WTC11 (cell line): ENCODE results near the gene CLEC6A. TPM values are rescaled to one million over a fixed set of nuclear protein-coding genes. Genes with fewer than 3 reads are reported as not detected.
A peak's percentile ranks its signal among the peaks of the same experiment; 100 is the strongest.

Source experiments
- ATAC-seq: fragments of 200-7000 bp; cut with Tn5 transposase; 2 replicates; pipeline ENCODE4 v1.10.0; 2021; ENCODE audit warnings: mild to moderate bottlenecking, moderate library complexity
- CTCF ChIA-PET: fragments of 300-600 bp; sonication (Branson Sonifier 250); formaldehyde crosslinking; loops from one replicate; lab custom pipeline; 2021; ENCODE audit warnings: antibody characterized with exemption; lab: Charles Lee
- POLR2A ChIA-PET: fragments of 350-600 bp; sonication (Branson Sonifier 250); formaldehyde crosslinking; loops from one replicate; lab custom pipeline; 2021; ENCODE audit warnings: antibody characterized with exemption; lab: Charles Lee
- DNase-seq: peaks from one replicate; pipeline ENCODE4 v3.0.0; 2021; ENCODE audit warnings: low spot score
- H3K27ac Mint-ChIP-seq: 2 replicates; pipeline ENCODE4 v1.8.0; 2021; ENCODE audit warnings: mixed read lengths
- H3K27me3 Mint-ChIP-seq: 2 replicates; pipeline ENCODE4 v1.8.0; 2021; ENCODE audit warnings: low read depth, mild to moderate bottlenecking, moderate library complexity, mixed read lengths
- H3K36me3 Mint-ChIP-seq: 2 replicates; pipeline ENCODE4 v1.8.0; 2021; ENCODE audit warnings: mixed read lengths
- H3K4me1 Mint-ChIP-seq: 2 replicates; pipeline ENCODE4 v1.8.0; 2022; ENCODE audit warnings: mixed read lengths
- H3K4me3 Mint-ChIP-seq: 2 replicates; pipeline ENCODE4 v1.8.0; 2021; ENCODE audit warnings: mild to moderate bottlenecking, moderate library complexity, mixed read lengths
- H3K9me3 Mint-ChIP-seq: 2 replicates; pipeline ENCODE4 v1.8.0; 2021; ENCODE audit warnings: mixed read lengths
- CREM ChIP-seq: sonication (generic); formaldehyde crosslinking; IDR thresholded peaks from 2 replicates; pipeline ENCODE4 v1.8.1; 2022; ENCODE audit warnings: mild to moderate bottlenecking, missing genetic modification reagents, moderate library complexity
- ETV6 ChIP-seq: sonication (generic); formaldehyde crosslinking; IDR thresholded peaks from 2 replicates; pipeline ENCODE4 v1.8.1; 2022; ENCODE audit warnings: mild to moderate bottlenecking, missing genetic modification reagents
- GABPB1 ChIP-seq: sonication (generic); formaldehyde crosslinking; IDR thresholded peaks from 2 replicates; pipeline ENCODE4 v1.8.1; 2023; ENCODE audit warnings: mild to moderate bottlenecking, missing genetic modification reagents
- GTF2I ChIP-seq: fragments of 250-450 bp; sonication (Bioruptor Pico); conservative IDR thresholded peaks from 2 replicates; pipeline ENCODE4 v1.4.0; 2021; ENCODE audit warnings: mild to moderate bottlenecking
- HMGA2 ChIP-seq: fragments of 250-450 bp; sonication (Bioruptor Pico); IDR thresholded peaks from 2 replicates; pipeline ENCODE4 v1.4.0; 2021; ENCODE audit warnings: mild to moderate bottlenecking, moderate library complexity
- JUN ChIP-seq: sonication (generic); formaldehyde crosslinking; IDR thresholded peaks from 2 replicates; pipeline ENCODE4 v1.8.0; 2023; ENCODE audit warnings: mild to moderate bottlenecking, missing genetic modification reagents
- PRRX2 ChIP-seq: fragments of 250-450 bp; sonication (Bioruptor Pico); IDR thresholded peaks from 2 replicates; pipeline ENCODE4 v1.8.0; 2021; ENCODE audit warnings: mild to moderate bottlenecking
- RORB ChIP-seq: fragments of 250-450 bp; sonication (Bioruptor Pico); IDR thresholded peaks from 2 replicates; pipeline ENCODE4 v1.9.0; 2021; ENCODE audit warnings: mild to moderate bottlenecking
- TCF7 ChIP-seq: sonication (generic); formaldehyde crosslinking; IDR thresholded peaks from 2 replicates; pipeline ENCODE4 v1.8.0; 2022; ENCODE audit warnings: mild to moderate bottlenecking, low read depth, missing genetic modification reagents, moderate library complexity
- ZBTB21 ChIP-seq: sonication (generic); formaldehyde crosslinking; IDR thresholded peaks from 2 replicates; pipeline ENCODE4 v1.8.1; 2023; ENCODE audit warnings: mild to moderate bottlenecking, missing genetic modification reagents, borderline replicate concordance
- ZNF138 ChIP-seq: sonication (generic); formaldehyde crosslinking; conservative IDR thresholded peaks from 2 replicates; pipeline ENCODE4 v1.8.1; 2022; ENCODE audit warnings: mild to moderate bottlenecking, moderate library complexity, missing genetic modification reagents
- ZNF263 ChIP-seq: sonication (generic); formaldehyde crosslinking; IDR thresholded peaks from 2 replicates; pipeline ENCODE4 v1.8.1; 2022; ENCODE audit warnings: low read depth, mild to moderate bottlenecking, moderate library complexity, missing genetic modification reagents
- total RNA-seq: library from RNA; stranded (reverse); gene quantifications from 3 replicates; pipeline ENCODE4 v1.2.3, GENCODE V29; 2021
- TF ChIP-seq, protein P1 (sequence below): fragments of 250-450 bp; sonication (Bioruptor Pico); IDR thresholded peaks from 2 replicates; pipeline ENCODE4 v1.9.0; 2021; ENCODE audit warnings: mild to moderate bottlenecking, borderline replicate concordance
- TF ChIP-seq, protein P2 (sequence below): sonication (generic); formaldehyde crosslinking; IDR thresholded peaks from 2 replicates; pipeline ENCODE4 v1.8.0; 2022; ENCODE audit warnings: mild to moderate bottlenecking, missing genetic modification reagents
- TF ChIP-seq, protein P3 (sequence below): sonication (generic); formaldehyde crosslinking; IDR thresholded peaks from 2 replicates; pipeline ENCODE4 v1.8.1; 2022; ENCODE audit warnings: low read depth, mild to moderate bottlenecking, moderate library complexity, missing genetic modification reagents, borderline replicate concordance
- TF ChIP-seq, protein P4 (sequence below): fragments of 250-450 bp; sonication (Bioruptor Pico); IDR thresholded peaks from 2 replicates; pipeline ENCODE4 v1.9.0; 2021; ENCODE audit warnings: moderate library complexity, mild to moderate bottlenecking, inconsistent platforms, borderline replicate concordance
- TF ChIP-seq, protein P5 (sequence below): sonication (generic); formaldehyde crosslinking; IDR thresholded peaks from 2 replicates; pipeline ENCODE4 v1.8.0; 2022; ENCODE audit warnings: mild to moderate bottlenecking, missing genetic modification reagents
- TF ChIP-seq, protein P6 (sequence below): sonication (generic); formaldehyde crosslinking; IDR thresholded peaks from 2 replicates; pipeline ENCODE4 v1.8.1; 2023; ENCODE audit warnings: mild to moderate bottlenecking, missing genetic modification reagents, moderate library complexity
- TF ChIP-seq, protein P7 (sequence below): fragments of 200-600 bp; IDR thresholded peaks from 2 replicates; pipeline ENCODE4 v1.8.0; 2022; ENCODE audit warnings: antibody characterized with exemption
- TF ChIP-seq, protein P8 (sequence below): sonication (generic); formaldehyde crosslinking; IDR thresholded peaks from 2 replicates; pipeline ENCODE4 v1.8.0; 2023; ENCODE audit warnings: missing genetic modification reagents
- TF ChIP-seq, protein P9 (sequence below): sonication (generic); formaldehyde crosslinking; conservative IDR thresholded peaks from 2 replicates; pipeline ENCODE4 v1.8.1; 2022; ENCODE audit warnings: mild to moderate bottlenecking, missing genetic modification reagents

The CLEC6A gene
- total RNA-seq, 1 experiment from 2014 or later = 0.20 TPM

DNA sequence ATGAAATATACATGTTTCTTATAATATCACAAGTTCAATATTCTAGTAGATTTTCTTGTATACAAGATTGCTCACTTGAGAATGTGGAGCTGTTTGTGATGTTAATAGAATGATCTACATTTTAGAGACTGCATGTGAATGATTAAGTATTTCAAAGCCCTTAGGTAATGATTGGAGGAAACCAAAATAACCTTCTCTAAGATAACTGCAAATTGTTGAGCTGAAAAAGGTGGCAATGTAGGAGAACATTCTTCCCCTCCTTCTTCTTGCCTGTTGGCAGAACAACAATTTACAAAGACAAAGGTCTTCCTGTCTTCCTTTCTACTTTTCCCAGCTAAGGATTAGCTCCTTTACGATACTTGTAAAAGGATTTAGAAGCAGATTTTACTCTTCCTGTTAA, 2.0 kb upstream of the CLEC6A start:
- peak; percentile 44 for ATAC-seq
- POLR2A ChIA-PET = no interaction called here
- Mint-ChIP-seq H3K27me3 (no peaks in the 10 kb centered on the region), H3K9me3 (peaks cover 6% of the 10 kb centered on the region), H3K4me1 (peaks cover 62% of the 10 kb centered on the region), H3K36me3 (no peaks in the 10 kb centered on the region), H3K4me3 (peak overlapping the region; percentile 24), H3K27ac (peak overlapping the region; percentile 94)
- TF ChIP-seq GABPB1 (CRISPR knock-in tag) (no peak), JUN (no peak), TCF7 (CRISPR knock-in tag) (no peak), RORB (no peak), GTF2I (no peak), PRRX2 (CRISPR knock-in tag) (no peak)
- TF ChIP-seq, protein P1, sequence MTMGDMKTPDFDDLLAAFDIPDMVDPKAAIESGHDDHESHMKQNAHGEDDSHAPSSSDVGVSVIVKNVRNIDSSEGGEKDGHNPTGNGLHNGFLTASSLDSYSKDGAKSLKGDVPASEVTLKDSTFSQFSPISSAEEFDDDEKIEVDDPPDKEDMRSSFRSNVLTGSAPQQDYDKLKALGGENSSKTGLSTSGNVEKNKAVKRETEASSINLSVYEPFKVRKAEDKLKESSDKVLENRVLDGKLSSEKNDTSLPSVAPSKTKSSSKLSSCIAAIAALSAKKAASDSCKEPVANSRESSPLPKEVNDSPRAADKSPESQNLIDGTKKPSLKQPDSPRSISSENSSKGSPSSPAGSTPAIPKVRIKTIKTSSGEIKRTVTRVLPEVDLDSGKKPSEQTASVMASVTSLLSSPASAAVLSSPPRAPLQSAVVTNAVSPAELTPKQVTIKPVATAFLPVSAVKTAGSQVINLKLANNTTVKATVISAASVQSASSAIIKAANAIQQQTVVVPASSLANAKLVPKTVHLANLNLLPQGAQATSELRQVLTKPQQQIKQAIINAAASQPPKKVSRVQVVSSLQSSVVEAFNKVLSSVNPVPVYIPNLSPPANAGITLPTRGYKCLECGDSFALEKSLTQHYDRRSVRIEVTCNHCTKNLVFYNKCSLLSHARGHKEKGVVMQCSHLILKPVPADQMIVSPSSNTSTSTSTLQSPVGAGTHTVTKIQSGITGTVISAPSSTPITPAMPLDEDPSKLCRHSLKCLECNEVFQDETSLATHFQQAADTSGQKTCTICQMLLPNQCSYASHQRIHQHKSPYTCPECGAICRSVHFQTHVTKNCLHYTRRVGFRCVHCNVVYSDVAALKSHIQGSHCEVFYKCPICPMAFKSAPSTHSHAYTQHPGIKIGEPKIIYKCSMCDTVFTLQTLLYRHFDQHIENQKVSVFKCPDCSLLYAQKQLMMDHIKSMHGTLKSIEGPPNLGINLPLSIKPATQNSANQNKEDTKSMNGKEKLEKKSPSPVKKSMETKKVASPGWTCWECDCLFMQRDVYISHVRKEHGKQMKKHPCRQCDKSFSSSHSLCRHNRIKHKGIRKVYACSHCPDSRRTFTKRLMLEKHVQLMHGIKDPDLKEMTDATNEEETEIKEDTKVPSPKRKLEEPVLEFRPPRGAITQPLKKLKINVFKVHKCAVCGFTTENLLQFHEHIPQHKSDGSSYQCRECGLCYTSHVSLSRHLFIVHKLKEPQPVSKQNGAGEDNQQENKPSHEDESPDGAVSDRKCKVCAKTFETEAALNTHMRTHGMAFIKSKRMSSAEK (CRISPR knock-in tag) = no peak
- TF ChIP-seq, protein P2, sequence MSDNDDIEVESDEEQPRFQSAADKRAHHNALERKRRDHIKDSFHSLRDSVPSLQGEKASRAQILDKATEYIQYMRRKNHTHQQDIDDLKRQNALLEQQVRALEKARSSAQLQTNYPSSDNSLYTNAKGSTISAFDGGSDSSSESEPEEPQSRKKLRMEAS (CRISPR knock-in tag) = no peak
- TF ChIP-seq, protein P3, sequence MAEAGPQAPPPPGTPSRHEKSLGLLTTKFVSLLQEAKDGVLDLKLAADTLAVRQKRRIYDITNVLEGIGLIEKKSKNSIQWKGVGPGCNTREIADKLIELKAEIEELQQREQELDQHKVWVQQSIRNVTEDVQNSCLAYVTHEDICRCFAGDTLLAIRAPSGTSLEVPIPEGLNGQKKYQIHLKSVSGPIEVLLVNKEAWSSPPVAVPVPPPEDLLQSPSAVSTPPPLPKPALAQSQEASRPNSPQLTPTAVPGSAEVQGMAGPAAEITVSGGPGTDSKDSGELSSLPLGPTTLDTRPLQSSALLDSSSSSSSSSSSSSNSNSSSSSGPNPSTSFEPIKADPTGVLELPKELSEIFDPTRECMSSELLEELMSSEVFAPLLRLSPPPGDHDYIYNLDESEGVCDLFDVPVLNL = no peak
- TF ChIP-seq, protein P4, sequence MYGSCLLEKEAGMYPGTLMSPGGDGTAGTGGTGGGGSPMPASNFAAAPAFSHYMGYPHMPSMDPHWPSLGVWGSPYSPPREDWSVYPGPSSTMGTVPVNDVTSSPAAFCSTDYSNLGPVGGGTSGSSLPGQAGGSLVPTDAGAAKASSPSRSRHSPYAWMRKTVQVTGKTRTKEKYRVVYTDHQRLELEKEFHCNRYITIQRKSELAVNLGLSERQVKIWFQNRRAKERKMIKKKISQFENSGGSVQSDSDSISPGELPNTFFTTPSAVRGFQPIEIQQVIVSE (CRISPR knock-in tag) = no peak
- TF ChIP-seq, protein P5, sequence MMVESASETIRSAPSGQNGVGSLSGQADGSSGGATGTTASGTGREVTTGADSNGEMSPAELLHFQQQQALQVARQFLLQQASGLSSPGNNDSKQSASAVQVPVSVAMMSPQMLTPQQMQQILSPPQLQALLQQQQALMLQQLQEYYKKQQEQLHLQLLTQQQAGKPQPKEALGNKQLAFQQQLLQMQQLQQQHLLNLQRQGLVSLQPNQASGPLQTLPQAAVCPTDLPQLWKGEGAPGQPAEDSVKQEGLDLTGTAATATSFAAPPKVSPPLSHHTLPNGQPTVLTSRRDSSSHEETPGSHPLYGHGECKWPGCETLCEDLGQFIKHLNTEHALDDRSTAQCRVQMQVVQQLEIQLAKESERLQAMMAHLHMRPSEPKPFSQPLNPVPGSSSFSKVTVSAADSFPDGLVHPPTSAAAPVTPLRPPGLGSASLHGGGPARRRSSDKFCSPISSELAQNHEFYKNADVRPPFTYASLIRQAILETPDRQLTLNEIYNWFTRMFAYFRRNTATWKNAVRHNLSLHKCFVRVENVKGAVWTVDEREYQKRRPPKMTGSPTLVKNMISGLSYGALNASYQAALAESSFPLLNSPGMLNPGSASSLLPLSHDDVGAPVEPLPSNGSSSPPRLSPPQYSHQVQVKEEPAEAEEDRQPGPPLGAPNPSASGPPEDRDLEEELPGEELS (CRISPR knock-in tag) = no peak
- CTCF ChIA-PET = interaction anchor here (1.1 kb wide), 2 partner anchors 57 to 90 kb away, joined by 3 to 5 read pairs; no protein-coding TSS in a partner anchor
- DNase-seq = no peak

DNA sequence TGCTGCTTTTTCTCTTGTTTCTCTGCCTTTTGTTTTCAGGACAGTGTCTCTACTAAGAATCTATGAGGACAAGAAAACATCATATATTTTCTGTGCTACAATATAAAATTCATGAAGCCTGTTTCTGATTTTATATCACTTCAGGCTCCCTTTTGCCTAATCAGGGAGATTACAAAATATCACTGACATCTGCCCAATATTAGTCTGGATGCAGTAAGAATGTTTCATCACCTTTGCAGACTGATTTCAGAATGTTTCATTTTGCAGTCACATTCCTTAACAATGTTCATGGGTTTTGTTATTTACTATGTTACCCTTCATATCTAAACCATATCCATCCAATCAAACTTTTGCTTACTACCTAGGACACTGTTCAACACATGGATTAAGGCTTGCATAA, 491 bp upstream of the CLEC6A start:
- peaks cover 4% of the 10 kb centered on the region for H3K36me3 Mint-ChIP-seq
- H3K27me3 Mint-ChIP-seq = no peaks in the 10 kb centered on the region
- DNase-seq = no peak
- peaks cover 11% of the 10 kb centered on the region for H3K9me3 Mint-ChIP-seq
- no peak overlapping the region for H3K27ac Mint-ChIP-seq
- no peak for ATAC-seq
- TF ChIP-seq CREM = no peak
- no peak overlapping the region for H3K4me3 Mint-ChIP-seq
- POLR2A ChIA-PET = no interaction called here
- H3K4me1 Mint-ChIP-seq = peaks cover 51% of the 10 kb centered on the region
- CTCF ChIA-PET = no interaction called here

DNA sequence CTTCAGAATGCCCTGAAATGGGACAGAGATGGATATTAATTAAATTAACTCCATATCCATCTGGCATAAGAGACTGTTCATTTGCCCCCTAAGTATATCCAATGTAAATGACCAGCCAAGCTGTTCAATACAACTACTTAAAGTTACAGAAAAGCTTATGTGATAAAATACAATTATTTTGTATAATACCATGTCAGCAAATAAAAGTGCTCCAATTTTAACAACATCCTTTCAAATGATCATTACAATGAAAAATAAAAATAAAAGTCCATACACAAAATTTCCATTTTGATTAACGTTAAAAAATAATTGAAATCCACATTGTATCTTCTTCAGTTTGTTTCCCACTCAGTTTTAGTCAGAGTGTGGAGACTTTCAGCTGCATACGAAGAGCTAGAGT, 5.7 kb downstream of the CLEC6A start:
- no peak for DNase-seq
- CTCF ChIA-PET = interaction anchor here (1.0 kb wide), 1 partner anchor 71 kb away, joined by 3 read pairs; no protein-coding TSS in a partner anchor
- Mint-ChIP-seq H3K4me1 (peaks cover 31% of the 10 kb centered on the region), H3K27me3 (no peaks in the 10 kb centered on the region), H3K4me3 (no peak overlapping the region), H3K27ac (peak overlapping the region; percentile 77), H3K36me3 (peaks cover 4% of the 10 kb centered on the region), H3K9me3 (peaks cover 6% of the 10 kb centered on the region)
- no peak for ATAC-seq
- POLR2A ChIA-PET = no interaction called here
- TF ChIP-seq HMGA2 (CRISPR knock-in tag) = no peak
- TF ChIP-seq, protein P6, sequence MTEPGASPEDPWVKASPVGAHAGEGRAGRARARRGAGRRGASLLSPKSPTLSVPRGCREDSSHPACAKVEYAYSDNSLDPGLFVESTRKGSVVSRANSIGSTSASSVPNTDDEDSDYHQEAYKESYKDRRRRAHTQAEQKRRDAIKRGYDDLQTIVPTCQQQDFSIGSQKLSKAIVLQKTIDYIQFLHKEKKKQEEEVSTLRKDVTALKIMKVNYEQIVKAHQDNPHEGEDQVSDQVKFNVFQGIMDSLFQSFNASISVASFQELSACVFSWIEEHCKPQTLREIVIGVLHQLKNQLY (CRISPR knock-in tag) = no peak
- TF ChIP-seq, protein P7, sequence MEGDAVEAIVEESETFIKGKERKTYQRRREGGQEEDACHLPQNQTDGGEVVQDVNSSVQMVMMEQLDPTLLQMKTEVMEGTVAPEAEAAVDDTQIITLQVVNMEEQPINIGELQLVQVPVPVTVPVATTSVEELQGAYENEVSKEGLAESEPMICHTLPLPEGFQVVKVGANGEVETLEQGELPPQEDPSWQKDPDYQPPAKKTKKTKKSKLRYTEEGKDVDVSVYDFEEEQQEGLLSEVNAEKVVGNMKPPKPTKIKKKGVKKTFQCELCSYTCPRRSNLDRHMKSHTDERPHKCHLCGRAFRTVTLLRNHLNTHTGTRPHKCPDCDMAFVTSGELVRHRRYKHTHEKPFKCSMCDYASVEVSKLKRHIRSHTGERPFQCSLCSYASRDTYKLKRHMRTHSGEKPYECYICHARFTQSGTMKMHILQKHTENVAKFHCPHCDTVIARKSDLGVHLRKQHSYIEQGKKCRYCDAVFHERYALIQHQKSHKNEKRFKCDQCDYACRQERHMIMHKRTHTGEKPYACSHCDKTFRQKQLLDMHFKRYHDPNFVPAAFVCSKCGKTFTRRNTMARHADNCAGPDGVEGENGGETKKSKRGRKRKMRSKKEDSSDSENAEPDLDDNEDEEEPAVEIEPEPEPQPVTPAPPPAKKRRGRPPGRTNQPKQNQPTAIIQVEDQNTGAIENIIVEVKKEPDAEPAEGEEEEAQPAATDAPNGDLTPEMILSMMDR = no peak
- no peak for TF ChIP-seq RORB
- TF ChIP-seq ZBTB21 (CRISPR knock-in tag) = no peak
- TF ChIP-seq ZNF263 (CRISPR knock-in tag) = no peak
- TF ChIP-seq, protein P8, sequence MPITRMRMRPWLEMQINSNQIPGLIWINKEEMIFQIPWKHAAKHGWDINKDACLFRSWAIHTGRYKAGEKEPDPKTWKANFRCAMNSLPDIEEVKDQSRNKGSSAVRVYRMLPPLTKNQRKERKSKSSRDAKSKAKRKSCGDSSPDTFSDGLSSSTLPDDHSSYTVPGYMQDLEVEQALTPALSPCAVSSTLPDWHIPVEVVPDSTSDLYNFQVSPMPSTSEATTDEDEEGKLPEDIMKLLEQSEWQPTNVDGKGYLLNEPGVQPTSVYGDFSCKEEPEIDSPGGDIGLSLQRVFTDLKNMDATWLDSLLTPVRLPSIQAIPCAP (CRISPR knock-in tag) = no peak
- TF ChIP-seq, protein P9, sequence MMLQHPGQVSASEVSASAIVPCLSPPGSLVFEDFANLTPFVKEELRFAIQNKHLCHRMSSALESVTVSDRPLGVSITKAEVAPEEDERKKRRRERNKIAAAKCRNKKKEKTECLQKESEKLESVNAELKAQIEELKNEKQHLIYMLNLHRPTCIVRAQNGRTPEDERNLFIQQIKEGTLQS = no peak
- TF ChIP-seq ETV6 (CRISPR knock-in tag) = no peak
- TF ChIP-seq ZNF138 (CRISPR knock-in tag) = no peak
